ENCODE data around the gene RAET1L.
"Not testable (repeated sequence)": the region's sequence is repeated elsewhere in the genome, so short reads cannot be mapped to it uniquely, and the experiment has no call there.

RAET1L gene

GRCh38 chr6:150043501-150044412 lies 18.4 kb upstream of the RAET1L start:
- DNase-seq = no peak

GRCh38 chr6:150043096-150043495 lies 17.8 kb upstream of the RAET1L start:
- no peak for DNase-seq

DNA sequence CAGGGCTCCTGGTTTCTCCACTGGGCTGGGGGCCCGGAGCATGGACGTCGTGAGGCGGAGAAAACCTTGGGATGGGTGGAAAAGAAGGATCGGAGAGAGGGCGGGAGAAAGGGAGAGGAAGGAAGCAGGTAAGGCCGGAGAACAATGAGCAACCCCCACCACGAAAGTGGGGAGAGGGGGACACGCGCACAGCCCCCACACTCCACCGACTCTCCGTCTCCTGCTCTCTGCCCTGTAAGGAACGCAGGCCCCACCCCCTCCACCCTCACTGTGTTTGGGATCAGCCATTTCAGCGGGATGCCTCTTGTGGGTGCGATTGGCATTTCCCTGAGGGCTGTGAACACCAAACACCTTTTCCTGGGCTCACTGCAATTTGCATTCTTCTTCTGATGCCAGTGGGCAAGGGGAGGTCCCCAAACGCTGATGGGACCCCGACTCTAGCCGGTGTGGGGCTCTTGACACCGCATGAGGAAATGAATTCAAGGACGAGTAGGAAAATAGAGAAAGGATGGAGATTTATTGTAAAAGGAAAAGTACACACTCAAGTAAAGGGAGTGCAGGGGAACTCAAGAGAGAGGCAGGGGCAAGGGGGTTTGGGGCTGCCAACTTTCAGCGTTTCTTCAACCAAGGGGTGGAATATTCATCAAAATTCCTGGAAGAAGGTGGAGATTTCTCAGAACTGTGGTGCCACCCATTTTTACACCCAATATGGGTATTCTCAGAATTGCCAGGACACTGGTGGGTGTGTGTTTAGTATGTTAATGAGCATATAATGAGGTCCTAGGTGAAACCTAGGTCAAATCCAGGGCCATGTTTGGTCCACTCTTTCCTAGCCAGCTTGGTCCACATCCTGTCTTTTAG lies 13.1 kb upstream of the RAET1L start:
- DNase-seq = no peak

- DNase-seq = no peak
Measured at GRCh38 chr6:150037526-150038201, 12.3 kb upstream of the RAET1L start.

DNA sequence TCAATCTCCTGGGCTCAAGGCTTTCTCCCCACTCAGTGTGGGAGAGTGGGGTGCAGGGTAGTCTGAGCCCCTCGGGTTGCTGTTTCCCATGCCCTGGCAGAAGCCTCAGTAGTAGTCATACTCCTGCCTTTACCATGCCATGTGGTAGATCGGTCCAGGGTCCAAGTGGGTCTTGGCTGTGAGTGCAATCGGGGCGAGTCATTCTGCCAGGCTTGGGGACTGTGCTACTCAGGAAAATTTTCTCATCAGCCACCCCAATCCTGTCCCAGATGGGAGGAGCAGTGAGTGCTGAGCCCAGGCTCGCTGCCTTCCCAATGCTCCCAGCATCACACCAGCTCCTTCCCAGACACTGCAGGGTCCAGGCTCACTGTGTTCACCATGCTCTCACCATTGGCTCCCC lies 10.7 kb upstream of the RAET1L start:
- DNase-seq = no peak

DNA sequence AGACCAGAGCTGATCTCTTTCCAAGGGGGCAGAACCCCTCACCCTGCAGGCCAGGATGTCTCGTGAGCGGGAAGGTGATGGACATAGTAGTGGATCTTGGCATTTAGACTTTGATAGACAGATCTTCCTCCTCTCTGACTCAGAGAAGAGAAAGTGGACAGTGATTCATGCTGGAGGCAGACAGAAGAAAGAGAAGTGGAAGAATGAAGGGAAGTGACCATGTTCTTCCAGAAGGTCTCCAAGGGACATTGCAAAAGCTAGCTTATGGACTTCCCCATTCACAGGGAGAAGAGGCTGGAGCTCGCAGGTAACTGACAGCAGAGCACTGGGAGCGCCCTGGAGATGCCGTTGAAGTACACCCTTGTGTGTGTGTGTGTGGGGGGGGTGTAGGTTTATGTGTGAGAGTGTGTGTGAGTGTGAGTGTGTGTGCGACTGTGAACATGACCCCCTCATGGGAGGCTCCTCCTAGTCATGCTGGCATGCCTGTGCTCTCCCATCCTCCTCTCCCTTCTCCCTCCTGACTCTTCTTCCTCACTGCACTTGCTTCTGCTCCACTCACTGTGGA lies 8.0 kb upstream of the RAET1L start:
- DNase-seq = no peak

DNA sequence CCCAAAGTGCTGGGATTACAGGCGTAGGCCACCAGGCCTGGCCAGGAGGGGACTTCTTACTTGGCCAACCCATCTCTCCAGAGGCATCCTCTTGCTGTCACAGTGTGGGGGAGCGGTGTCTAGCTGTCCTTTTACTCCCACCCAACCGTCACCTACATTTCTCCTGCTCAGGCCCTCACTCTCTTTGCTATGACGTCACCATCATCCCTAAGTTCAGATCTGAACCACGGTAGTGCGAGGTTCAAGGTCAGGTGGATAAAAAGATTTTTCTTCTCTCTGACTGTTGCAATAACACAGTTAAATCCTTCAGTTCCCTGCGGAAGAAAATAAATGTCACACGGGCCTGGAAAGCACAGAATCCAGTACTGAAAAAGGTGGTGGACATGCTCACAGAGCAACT lies 7.3 kb upstream of the RAET1L start:
- no peak for DNase-seq

GRCh38 chr6:150030611-150031010 lies 5.3 kb upstream of the RAET1L start:
- DNase-seq = no peak

DNA sequence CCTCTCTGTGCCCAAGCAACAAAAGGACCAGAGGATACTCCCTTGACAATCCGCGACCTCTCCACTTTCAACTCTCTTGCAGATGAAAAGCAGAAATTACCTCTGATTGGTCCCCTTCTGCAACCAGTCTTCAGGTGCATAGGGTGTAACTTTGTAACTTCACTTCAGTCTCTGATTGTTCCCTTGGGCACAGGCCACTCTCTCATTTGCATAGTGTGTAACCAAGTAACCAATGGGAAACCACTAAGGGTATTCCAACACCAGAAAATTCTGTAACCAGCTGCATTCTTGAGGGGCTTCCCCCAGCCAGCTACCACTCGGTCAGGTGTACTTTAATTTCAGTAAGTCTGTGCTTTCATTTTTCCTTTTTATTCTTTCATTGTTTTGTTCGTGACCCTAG lies 4.4 kb upstream of the RAET1L start:
- no peak for DNase-seq

DNA sequence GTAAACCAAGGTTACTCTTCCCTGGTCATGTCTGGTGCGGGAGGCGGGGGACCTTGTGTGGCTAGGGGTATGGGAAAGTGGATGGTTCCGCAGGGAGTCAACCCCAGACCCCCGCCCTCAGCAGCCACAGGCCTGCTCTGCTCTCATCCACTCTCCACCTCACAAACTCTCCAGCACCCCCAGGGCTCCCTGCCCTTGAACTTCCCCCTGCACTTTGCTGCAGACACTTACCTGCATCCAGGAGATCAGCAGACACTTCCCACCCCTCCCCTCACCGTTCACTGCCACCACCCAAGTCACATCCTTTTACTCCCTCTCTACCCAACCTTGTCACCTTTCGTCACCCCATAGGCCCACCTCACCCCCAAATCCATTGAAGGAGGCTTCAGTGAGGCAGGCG lies 3.9 kb upstream of the RAET1L start:
- no peak for DNase-seq

DNA sequence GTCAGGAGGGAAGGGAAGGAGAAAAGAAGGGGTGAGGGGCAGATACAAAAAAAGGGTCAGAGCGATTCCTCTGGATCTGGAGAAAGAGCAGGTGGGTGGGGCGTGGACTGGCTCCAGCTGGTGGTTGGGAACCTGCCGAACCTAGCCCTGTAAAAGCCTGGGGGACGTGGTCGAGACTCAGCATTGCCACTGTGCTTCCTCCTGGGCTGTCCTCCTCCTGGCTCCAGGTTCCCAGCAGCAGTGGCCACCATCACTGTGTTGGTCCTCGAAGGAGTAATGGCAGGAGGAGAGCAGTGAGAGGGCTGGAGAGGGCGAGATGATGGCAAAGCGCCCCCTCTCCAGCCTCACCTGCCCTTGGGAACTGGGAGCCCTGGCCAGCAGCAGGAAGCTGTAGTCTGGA lies 3.5 kb upstream of the RAET1L start:
- no peak for DNase-seq

DNA sequence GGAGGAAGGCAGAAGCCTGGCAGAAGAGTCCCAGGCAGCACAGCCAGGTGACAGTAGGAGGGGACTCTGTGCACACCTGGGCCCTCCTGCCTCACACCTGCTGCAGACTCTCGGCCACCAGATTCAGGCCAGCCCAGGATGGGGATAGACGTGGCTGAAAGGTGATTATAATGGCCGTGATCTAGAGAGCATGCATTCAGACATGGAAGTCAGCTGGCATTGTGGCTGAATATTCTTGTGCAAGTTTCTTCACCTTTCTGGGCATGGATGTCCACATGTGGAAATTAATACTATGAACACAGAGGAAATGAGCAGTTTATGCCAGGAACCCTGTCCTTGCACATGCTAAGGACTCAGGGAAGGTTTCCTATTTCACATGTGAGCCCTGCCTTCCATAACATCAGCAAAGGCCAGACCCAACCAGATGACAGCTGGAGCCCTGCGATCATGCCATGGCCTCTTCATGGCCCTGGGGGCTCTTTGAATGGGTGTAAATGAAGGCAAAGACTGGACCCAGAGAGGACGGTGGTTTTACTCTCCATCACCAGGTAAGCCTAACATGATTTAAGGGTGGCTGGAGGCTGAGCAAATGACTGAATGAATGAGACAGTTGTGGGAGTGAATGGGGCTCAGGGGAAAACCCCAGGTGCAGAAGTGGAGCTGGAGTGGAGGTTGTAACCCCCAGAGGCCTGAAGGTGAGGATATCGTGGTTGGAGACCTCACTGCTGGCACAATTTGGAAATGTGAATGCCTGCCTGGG lies 2.7 kb upstream of the RAET1L start:
- no peak for DNase-seq

DNA sequence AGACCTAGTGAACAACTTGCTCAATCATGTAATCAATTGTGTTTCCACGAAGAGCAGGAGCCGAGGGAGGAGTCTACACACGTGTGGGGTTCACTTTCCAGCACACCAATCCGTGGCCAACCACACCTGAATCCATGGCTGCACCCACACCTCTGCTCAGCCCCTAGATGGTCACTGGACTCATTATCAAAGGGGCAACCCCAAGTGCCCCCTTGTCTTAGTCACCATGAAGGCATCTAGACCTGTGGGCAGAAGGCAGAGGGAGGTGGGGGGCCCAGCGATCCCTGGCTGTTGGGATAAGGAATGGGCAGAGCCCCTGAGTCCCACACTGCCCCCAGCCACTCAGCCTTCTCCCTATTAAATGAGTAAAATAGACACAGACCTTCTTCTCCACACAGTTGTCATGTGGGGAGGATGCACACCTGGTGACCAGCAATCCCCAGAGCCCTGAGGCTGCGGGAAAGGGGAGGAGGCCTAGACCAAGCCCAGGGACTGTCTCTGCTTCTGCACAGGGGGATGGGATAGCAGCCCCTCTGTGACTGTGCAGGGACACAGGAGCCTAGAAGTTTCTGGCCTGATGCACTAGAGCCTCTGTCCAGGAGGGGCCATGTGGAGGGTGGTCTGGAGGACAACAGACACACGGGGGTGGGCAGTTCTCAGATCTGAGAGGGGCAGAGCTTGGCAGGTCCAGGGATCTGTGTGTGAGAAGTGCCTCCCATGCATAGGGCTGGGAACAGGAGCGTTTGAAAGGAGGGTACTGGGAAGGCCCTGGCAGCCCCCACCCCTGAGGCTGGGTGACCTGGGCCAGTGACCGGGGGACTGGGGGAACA lies 1.9 kb upstream of the RAET1L start:
- no peak for DNase-seq

GRCh38 chr6:150024646-150025155 lies 631 bp downstream of the RAET1L start:
- no peak for DNase-seq

DNA sequence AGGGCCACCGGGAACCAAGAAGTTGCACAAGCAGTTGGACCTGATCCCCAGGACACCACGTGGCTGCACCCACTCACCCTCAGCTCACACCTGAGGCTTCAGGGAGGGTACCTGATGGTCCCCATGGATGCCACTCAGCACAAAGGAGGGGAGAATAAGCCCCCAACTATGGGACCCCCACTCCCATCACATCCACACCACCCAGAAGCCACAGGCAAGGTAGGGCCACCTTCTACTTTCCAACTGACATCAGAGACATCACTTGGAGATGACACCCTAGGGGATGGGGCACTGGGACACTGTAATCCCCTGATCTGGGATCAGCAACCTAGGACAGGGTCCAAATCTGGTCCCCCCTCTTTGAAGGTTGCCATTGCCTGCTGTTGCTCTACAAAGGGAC lies 1.3 kb downstream of the RAET1L start:
- not testable (repeated sequence) for DNase-seq

- not testable (repeated sequence) for DNase-seq
Measured at GRCh38 chr6:150021870-150022269, 3.5 kb downstream of the RAET1L start.

DNA sequence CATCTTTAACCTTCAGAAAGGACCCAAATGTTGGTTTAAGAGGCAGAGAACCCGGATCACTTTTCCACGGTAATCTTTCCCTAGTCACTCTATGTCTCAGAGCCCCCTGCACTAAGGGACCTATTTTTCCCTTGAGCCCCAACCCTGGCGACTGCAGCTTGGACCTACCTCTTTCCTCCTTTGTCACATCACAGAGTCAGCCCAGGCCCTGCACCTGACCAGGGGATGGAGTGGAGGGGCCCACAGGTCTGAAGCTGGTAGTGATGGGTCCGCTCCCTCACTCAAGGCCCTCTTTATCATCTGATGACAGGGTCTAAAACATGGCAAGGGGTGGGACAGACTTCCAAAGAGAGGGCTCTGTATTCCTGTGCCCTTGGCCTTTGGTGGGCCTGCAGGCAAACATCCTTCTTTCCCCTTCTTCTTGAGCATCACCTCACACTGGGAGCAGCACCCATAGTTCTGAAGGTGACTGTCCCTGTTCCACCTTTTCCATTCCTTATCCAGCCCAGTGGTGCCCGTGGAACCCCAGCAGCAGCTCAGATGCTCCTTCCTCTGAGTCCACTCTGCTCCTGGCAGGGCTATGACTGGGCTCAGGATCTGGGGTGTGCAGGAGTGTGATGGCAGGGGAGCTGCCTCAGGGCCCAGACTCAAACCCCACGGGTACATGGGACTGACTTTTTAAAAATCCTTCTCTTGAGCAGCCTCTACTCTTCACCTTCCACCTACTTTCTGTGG lies 6.3 kb downstream of the RAET1L start:
- DNase-seq = no peak

DNA sequence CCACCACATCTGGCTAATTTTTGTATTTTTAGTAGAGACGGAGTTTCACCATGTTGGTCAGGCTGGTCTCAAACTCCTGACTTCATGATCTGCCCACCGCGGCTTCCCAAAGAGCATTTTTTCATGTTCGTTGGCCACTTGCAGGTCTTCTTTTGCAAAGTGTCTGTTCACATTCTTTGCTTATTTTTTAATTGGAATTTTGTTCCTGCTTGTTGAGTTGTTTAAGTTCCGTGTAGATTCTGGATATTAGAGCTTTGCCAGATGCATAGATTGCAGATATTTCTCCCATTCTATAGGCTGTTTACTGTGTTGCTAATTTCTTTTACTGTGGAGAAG lies 8.2 kb downstream of the RAET1L start:
- DNase-seq = not testable (repeated sequence)

DNA sequence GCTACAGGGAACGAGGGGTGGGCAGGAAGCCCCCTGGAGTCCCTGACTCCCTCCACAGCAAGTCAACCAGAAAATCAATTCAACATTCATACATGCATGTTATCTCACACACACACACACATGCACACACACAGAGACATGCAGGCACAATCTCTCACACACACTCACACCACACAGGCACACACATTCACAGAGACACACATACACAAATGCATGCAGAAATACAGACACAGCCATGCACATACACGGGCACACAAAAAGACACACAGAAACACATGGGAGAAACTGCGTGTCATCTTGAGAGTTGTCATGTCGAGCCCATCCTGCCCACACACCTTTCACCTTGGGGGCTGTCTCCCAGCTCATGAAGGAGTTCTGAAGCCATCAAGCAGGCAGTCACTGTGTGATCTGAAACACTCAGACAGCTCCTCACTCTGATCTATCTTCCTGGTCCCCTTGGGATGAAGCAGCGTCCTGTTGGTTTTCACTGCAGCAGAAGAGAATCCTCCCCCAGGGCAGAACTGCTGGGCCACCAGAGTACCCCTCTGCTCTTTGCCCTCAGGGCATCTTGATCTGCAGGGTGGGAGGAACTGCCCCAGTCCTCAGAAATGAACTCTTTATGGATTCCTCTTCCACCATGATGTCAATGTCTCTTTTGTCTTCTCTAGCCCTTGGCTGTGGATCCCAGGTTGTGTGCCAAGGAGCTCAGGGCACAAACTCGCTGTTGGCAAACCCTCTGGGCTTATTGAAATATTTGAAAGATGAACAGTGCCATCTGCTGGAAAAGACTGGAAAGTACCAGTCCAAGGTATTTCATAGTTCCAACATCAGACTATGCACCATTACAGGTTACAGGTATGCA lies 8.8 kb downstream of the RAET1L start:
- peak; percentile 48 for DNase-seq

Measured in kidney glomerular epithelial cell (primary cell).